Lung (tissue), 12 donors: ENCODE data around the gene ASTN1. TPM values are rescaled to one million over a fixed set of nuclear protein-coding genes. Genes with fewer than 3 reads are reported as not detected.

Source experiments
- ATAC-seq: fragments of 200-7000 bp; cut with Tn5 transposase; one replicate; pipeline ENCODE4 v1.9.1; 2020; ENCODE audit warnings: moderate number of reproducible peaks; ENCODE audit not compliant: insufficient read depth, low FRiP score
- DNase-seq, 3 donors: peaks; one replicate each; pipeline ENCODE4 v3.0.0-alpha.2; 2013 to 2017
- H3K27ac ChIP-seq, 2 donors: one replicate each; pipeline ENCODE4 v1.5.1; 2013; ENCODE audit warnings: mild to moderate bottlenecking in 2 of 2, moderate library complexity in 2 of 2, control low read depth in 1 of 2, inconsistent platforms in 1 of 2, low read depth in 1 of 2, low read length in 1 of 2
- H3K27me3 ChIP-seq, 3 donors: one replicate each; pipeline ENCODE4 v1.5.1; 2013; ENCODE audit warnings: low read length in 2 of 3; ENCODE audit not compliant: control insufficient read depth in 3 of 3, insufficient read depth in 3 of 3
- H3K36me3 ChIP-seq, 4 donors: one replicate each; pipeline ENCODE4 v1.5.1; 2013; ENCODE audit warnings: low read length in 4 of 4, mild to moderate bottlenecking in 1 of 4, moderate library complexity in 1 of 4; ENCODE audit not compliant: control insufficient read depth in 4 of 4, insufficient read depth in 4 of 4
- H3K4me1 ChIP-seq, 5 donors: one replicate each; pipeline ENCODE4 v1.5.1; 2013; ENCODE audit warnings: low read length in 5 of 5, mild to moderate bottlenecking in 2 of 5, moderate library complexity in 1 of 5; ENCODE audit not compliant: control insufficient read depth in 5 of 5, insufficient read depth in 5 of 5
- H3K4me3 ChIP-seq: one replicate; pipeline ENCODE4 v1.5.1; 2013; ENCODE audit warnings: mild to moderate bottlenecking, control low read depth, moderate library complexity
- H3K9ac ChIP-seq, 2 donors: one replicate each; pipeline ENCODE4 v1.5.1; 2013; ENCODE audit warnings: low read length in 2 of 2, control low read depth in 1 of 2; ENCODE audit not compliant: insufficient read depth in 1 of 2
- H3K9me3 ChIP-seq, 4 donors: one replicate each; pipeline ENCODE4 v1.5.1; 2013; ENCODE audit warnings: low read length in 3 of 4, mild to moderate bottlenecking in 1 of 4, moderate library complexity in 1 of 4; ENCODE audit not compliant: control insufficient read depth in 4 of 4, insufficient read depth in 3 of 4
- WGBS, 2 donors: extraction: QIAGEN DNeasy Blood & Tissue Kit; methylation state at CpG; one replicate each; pipeline ENCODE4 v1.1.7; 2013; 5-methylcytosine and 5-hydroxymethylcytosine counted together
- polyA plus RNA-seq, 2 donors: library from polyadenylated mRNA; stranded (reverse); fragments of 200-250 nt; gene quantifications; one replicate each; pipeline ENCODE4 v1.2.1, GENCODE V29; 2013
- total RNA-seq, 2 donors: library from RNA; depleted of rRNA in 1 of 2; stranded (reverse); fragments of >200 nt in 1 of 2; gene quantifications; one replicate each; pipeline ENCODE4 v1.2.1, GENCODE V29; 2014 to 2021
- TF ChIP-seq, protein P1 (sequence below): IDR thresholded peaks from 2 replicates; pipeline ENCODE4 v1.5.1; 2012; ENCODE audit warnings: mild to moderate bottlenecking; ENCODE audit errors: control extremely low read depth, extremely low read depth
- donor health status: control.
- donor health status: control.
- donor health status: Bipolar disorder and iron deficiency.
- donor health status: healthy.
- donor health status: DM: yes; HTN: yes; CAD: no.

The ASTN1 gene
- total and polyA plus RNA-seq, 4 donors: 0.03 to 3.6 (median 0.08) TPM

GRCh38 chr1:177053648-177054047 is 110.9 kb downstream of the ASTN1 start:
- 88 to 91% methylated on average over 3 of the region's 3 CpGs for WGBS, 2 donors
- no peak for ATAC-seq
- Histone ChIP-seq H3K4me1 (no peaks in the 10 kb centered on the region), H3K9me3 (no peaks in the 10 kb centered on the region), H3K27me3 (no peaks in the 10 kb centered on the region), H3K36me3 (no peaks in the 10 kb centered on the region), H3K4me3 (no peak overlapping the region), H3K27ac (no peak overlapping the region), H3K9ac (no peak overlapping the region)
- DNase-seq: no peak
- TF ChIP-seq, protein P1, sequence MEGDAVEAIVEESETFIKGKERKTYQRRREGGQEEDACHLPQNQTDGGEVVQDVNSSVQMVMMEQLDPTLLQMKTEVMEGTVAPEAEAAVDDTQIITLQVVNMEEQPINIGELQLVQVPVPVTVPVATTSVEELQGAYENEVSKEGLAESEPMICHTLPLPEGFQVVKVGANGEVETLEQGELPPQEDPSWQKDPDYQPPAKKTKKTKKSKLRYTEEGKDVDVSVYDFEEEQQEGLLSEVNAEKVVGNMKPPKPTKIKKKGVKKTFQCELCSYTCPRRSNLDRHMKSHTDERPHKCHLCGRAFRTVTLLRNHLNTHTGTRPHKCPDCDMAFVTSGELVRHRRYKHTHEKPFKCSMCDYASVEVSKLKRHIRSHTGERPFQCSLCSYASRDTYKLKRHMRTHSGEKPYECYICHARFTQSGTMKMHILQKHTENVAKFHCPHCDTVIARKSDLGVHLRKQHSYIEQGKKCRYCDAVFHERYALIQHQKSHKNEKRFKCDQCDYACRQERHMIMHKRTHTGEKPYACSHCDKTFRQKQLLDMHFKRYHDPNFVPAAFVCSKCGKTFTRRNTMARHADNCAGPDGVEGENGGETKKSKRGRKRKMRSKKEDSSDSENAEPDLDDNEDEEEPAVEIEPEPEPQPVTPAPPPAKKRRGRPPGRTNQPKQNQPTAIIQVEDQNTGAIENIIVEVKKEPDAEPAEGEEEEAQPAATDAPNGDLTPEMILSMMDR: no peak

DNA sequence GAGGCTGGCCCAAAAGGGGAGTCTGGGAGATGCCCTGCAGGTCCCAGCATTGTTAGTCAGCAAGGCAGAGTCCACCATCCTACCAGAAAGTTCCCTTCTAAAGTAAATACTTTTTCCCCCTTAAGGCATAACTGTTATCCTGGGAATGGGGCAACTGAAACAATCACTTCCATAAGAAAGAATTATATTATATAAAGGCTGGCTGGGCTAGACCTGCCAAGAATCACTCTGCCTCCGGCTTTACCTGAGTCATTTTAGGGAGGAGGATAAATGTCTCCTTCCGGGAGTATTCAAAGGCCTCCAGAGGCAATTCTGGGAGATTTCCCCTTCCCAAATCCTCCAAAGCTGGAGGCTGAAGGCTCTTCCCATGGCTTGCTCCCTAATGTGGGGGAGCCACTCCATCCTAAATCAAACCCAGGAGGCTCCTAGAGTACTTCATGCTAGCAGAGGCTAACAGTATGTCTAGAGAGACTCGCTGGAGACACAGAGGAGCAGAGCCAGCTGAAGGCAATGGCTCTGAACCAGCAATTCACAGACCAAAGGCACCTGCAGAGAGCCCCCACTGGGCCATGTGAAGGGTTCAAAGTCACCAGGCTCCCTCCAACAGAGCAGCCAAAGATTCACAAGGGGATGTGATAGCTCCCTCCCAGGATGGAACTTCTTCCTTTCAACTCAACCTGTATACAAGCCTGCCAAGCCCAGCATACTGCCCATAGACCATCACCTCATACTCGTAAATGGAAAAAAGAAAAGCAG is 116.0 kb downstream of the ASTN1 start:
- no peak for DNase-seq
- ATAC-seq: no peak
- H3K4me3 ChIP-seq: no peak overlapping the region
- H3K9me3 ChIP-seq: peaks cover 0 to 5% (median 0%) of the 10 kb centered on the region in 4 donors
- no peaks in the 10 kb centered on the region for H3K36me3 ChIP-seq
- H3K27me3 ChIP-seq: no peaks in the 10 kb centered on the region
- no peak overlapping the region for H3K9ac ChIP-seq
- TF ChIP-seq, protein P1: no peak
- no peaks in the 10 kb centered on the region for H3K4me1 ChIP-seq
- WGBS, 2 donors: 75 to 76% methylated on average over 4 of the region's 4 CpGs
- no peak overlapping the region for H3K27ac ChIP-seq

DNA sequence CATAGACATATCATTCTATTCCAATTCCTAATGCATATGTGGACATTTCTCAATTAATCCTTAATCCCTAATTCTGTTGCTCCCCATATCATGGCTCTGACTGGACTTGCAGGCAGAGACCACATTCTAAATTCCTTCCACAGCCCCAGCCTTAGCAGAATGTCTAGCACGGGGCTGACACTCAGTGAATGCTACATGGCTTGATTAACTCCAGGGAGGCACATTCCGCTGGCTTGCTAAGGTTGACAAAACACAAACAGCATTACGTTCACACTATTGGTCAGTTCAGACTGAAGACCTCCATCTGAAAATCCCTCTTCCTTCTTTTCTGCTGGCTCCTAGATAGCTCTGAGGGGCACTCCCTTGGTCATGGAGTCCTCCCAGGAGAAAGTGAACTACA is 119.4 kb downstream of the ASTN1 start:
- 74 to 88% methylated on average over 3 of the region's 3 CpGs for WGBS, 2 donors
- Histone ChIP-seq H3K27ac (no peak overlapping the region), H3K9ac (no peak overlapping the region), H3K36me3 (no peaks in the 10 kb centered on the region), H3K4me1 (no peaks in the 10 kb centered on the region), H3K4me3 (no peak overlapping the region), H3K27me3 (no peaks in the 10 kb centered on the region), H3K9me3 (peaks cover 0 to 8% (median 0%) of the 10 kb centered on the region in 4 donors)
- TF ChIP-seq, protein P1: no peak
- DNase-seq (no peak), ATAC-seq (no peak)

GRCh38 chr1:177044390-177044789 is 120.1 kb downstream of the ASTN1 start:
- no peak for DNase-seq

More at GRCh38 chr1:177044390-177044789, 120.1 kb downstream of the ASTN1 start:
- TF ChIP-seq, protein P1: no peak
- Histone ChIP-seq H3K27me3 (no peaks in the 10 kb centered on the region), H3K9ac (no peak overlapping the region), H3K27ac (no peak overlapping the region), H3K4me3 (no peak overlapping the region), H3K36me3 (no peaks in the 10 kb centered on the region), H3K9me3 (peaks cover 0 to 8% (median 0%) of the 10 kb centered on the region in 4 donors), H3K4me1 (no peaks in the 10 kb centered on the region)
- no peak for ATAC-seq
- 75 to 76% methylated on average over 8 of the region's 8 CpGs for WGBS, 2 donors
